Measurements from ENCODE around the gene FAAP100.
A peak's percentile ranks its signal among the peaks of the same experiment; 100 is the strongest.

The FAAP100 gene

GRCh38 chr17:81509972-81510784 is 42.0 kb downstream of the FAAP100 start:
- DNase-seq: no peak

GRCh38 chr17:81509207-81509971 is 42.8 kb downstream of the FAAP100 start:
- no peak for DNase-seq

- DNase-seq: peak; percentile 49
Observed at GRCh38 chr17:81508639-81509206, 43.4 kb downstream of the FAAP100 start.

- no peak for DNase-seq
Observed at GRCh38 chr17:81503619-81504018, 48.5 kb downstream of the FAAP100 start.

- DNase-seq: no peak
Observed at GRCh38 chr17:81502471-81503017, 49.6 kb downstream of the FAAP100 start.

GRCh38 chr17:81500047-81500446 is 52.1 kb downstream of the FAAP100 start:
- no peak for DNase-seq

GRCh38 chr17:81499601-81499970 is 52.6 kb downstream of the FAAP100 start:
- no peak for DNase-seq

GRCh38 chr17:81498953-81499600 is 53.1 kb downstream of the FAAP100 start:
- DNase-seq: no peak

GRCh38 chr17:81494626-81495377 is 57.4 kb downstream of the FAAP100 start:
- DNase-seq: no peak

GRCh38 chr17:81493198-81494038 is 58.7 kb downstream of the FAAP100 start:
- no peak for DNase-seq

- no peak for DNase-seq
Observed at GRCh38 chr17:81492706-81493105, 59.4 kb downstream of the FAAP100 start.

GRCh38 chr17:81492202-81492601 is 60.0 kb downstream of the FAAP100 start:
- no peak for DNase-seq

GRCh38 chr17:81491761-81492160 is 60.4 kb downstream of the FAAP100 start:
- DNase-seq: no peak

GRCh38 chr17:81491181-81491581 is 61.0 kb downstream of the FAAP100 start:
- DNase-seq: no peak

GRCh38 chr17:81489998-81490992 is 61.9 kb downstream of the FAAP100 start:
- no peak for DNase-seq

Data from NCI-H2227 treated with DMSO at 0.1 percent for 48 hours (cell line).